Gastrocnemius medialis (tissue), 4 donors: ENCODE data around the gene TBX5. TPM values are rescaled to one million over a fixed set of nuclear protein-coding genes. Genes with fewer than 3 reads are reported as not detected.

ENCODE experiments used
- ATAC-seq, 2 donors: fragments of 150-250 bp; one replicate each; pipeline ENCODE4 v1.9.1; 2016
- DNase-seq, 2 donors: peaks; one replicate each; pipeline ENCODE4 v3.0.0-alpha.2; 2019
- H3K27ac ChIP-seq, 4 donors: fragments of 200-600 bp; sonication (generic); 1 replicate in 1 of 4; 2 replicates in 3 of 4; pipeline ENCODE4 v1.5.1; 2016 to 2018; ENCODE audit warnings: mild to moderate bottlenecking in 2 of 4, moderate library complexity in 1 of 4
- H3K27me3 ChIP-seq, 3 donors: fragments of 200-600 bp; sonication (generic) in 2 of 3; 1 replicate in 1 of 3; 2 replicates in 2 of 3; pipeline versions ENCODE4 v1.5.1 to v1.6.0; 2016 to 2019; ENCODE audit warnings: mild to moderate bottlenecking in 1 of 3, moderate library complexity in 1 of 3
- H3K36me3 ChIP-seq, 2 donors: fragments of 200-600 bp; sonication (generic) in 1 of 2; one replicate each; pipeline ENCODE4 v1.5.1; 2017 to 2018
- H3K4me1 ChIP-seq, 2 donors: fragments of 200-600 bp; sonication (generic) in 1 of 2; one replicate each; pipeline ENCODE4 v1.5.1; 2016 to 2017; ENCODE audit warnings: mild to moderate bottlenecking in 2 of 2
- H3K4me3 ChIP-seq, 4 donors: fragments of 200-600 bp; sonication (generic) in 3 of 4; 1 replicate in 1 of 4; 2 replicates in 3 of 4; pipeline ENCODE4 v1.5.1; 2016 to 2019; ENCODE audit warnings: mild to moderate bottlenecking in 2 of 4
- H3K9me3 ChIP-seq, 3 donors: fragments of 200-600 bp; sonication (generic) in 2 of 3; 1 replicate in 1 of 3; 2 replicates in 2 of 3; pipeline ENCODE4 v1.5.1; 2016 to 2019
- CTCF ChIP-seq, 5 experiments: fragments of 450-650 bp in 3 of 5; fragments of 200-600 bp in 2 of 5; sonication (generic) in 2 of 5; IDR thresholded peaks in 4 of 5; conservative IDR thresholded peaks in 1 of 5; 1 replicate in 4 of 5; 2 replicates in 1 of 5; pipeline ENCODE4 v1.5.1; 2016 to 2019; ENCODE audit warnings: antibody characterized with exemption in 5 of 5, mild to moderate bottlenecking in 3 of 5, moderate library complexity in 3 of 5
- POLR2A ChIP-seq, 2 donors: fragments of 450-650 bp; IDR thresholded peaks; one replicate each; pipeline ENCODE4 v1.6.1; 2017; ENCODE audit warnings: antibody characterized with exemption in 2 of 2, mild to moderate bottlenecking in 2 of 2, moderate library complexity in 2 of 2
- in situ Hi-C, 4 donors: fragments of 200-750 bp; cut with MboI; loops; one replicate each; pipeline versions ENCODE4 v1.15.0 to v1.8.0; 2017; ENCODE audit warnings: low sequenced_read_pairs in 4 of 4
- intact Hi-C: fragments of 100-400 bp; cut with DNase I; formaldehyde crosslinking; loops from one replicate; pipeline ENCODE4 v1.15.1; 2023; ENCODE audit warnings: low total_unique reads
- total RNA-seq, 4 donors: library from RNA; depleted of rRNA; stranded (reverse); fragments of >200 nt; gene quantifications; one replicate each; pipeline versions ENCODE4 v1.1.0 to v1.2.3, GENCODE V29; 2016

The TBX5 gene
- total RNA-seq, 4 donors from 2014 or later, result not detected

- no peak for TF ChIP-seq CTCF (IDR thresholded peaks at IDR 0.05 in 4 of 5, conservative IDR thresholded peaks at IDR 0.05 in 1 of 5)
- no peak for TF ChIP-seq POLR2A (IDR thresholded peaks at IDR 0.05)
- Histone ChIP-seq H3K27me3 (peaks cover 0 to 3% (median 0%) of the 10 kb centered on the region in 3 donors), H3K9me3 (no peaks in the 10 kb centered on the region), H3K4me3 (no peak overlapping the region), H3K27ac (no peak overlapping the region), H3K4me1 (no peaks in the 10 kb centered on the region), H3K36me3 (no peaks in the 10 kb centered on the region)
- no peak for ATAC-seq
- no peak for DNase-seq
- intact Hi-C loops, result no loop called here
- in situ Hi-C loops, result no loop called here
These were observed 37.1 kb downstream of the TBX5 start for GRCh38 chr12:114368685-114369452.

DNA sequence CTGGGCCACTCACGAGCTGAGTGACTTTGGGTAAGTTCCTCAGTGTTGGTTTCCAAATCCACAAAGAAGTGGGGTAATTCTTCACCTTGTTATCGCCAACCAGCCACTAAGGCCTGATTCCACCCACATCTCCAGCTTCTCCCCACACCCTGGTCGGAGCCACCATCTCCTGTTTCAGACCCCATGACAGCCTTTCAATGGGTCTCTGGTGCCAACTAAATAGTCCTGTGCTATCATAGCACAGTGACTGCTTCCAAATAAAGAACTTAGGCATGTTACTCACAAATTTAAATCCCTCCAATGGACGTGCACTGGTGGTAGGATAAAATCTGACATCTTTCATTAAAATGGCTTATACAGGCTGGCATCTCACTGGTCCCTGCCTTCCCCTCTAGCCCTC, 44.0 kb downstream of the TBX5 start:
- no peak for TF ChIP-seq CTCF (IDR thresholded peaks at IDR 0.05 in 4 of 5, conservative IDR thresholded peaks at IDR 0.05 in 1 of 5)
- TF ChIP-seq POLR2A (IDR thresholded peaks at IDR 0.05), result no peak
- Histone ChIP-seq H3K27ac (no peak overlapping the region), H3K4me1 (no peaks in the 10 kb centered on the region), H3K27me3 (peaks cover 0 to 2% (median 0%) of the 10 kb centered on the region in 3 donors), H3K4me3 (no peak overlapping the region), H3K9me3 (no peaks in the 10 kb centered on the region), H3K36me3 (no peaks in the 10 kb centered on the region)
- ATAC-seq, result no peak
- no peak for DNase-seq
- in situ Hi-C loops (no loop called here), intact Hi-C loops (no loop called here)

DNA sequence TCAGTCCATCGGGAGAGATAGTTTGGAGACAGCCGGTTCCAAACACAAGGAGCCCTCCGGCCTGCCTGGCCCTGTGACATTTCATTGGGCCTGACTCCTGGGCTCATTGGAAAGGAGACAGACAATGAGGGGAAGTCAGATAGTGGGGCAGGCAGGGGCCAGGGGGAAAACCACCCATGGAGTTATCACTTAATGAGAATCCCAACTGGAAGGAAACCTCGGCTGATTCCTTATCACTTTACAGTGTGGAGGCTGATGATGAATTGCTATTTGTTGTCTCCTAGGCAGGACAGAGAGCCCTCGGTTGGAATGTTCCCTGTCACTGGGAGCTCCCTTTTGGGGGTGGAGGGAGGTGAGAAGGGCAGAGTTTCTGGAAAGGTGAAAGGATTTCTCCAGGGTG, 44.4 kb downstream of the TBX5 start:
- no peaks in the 10 kb centered on the region for H3K4me1 ChIP-seq
- H3K4me3 ChIP-seq, result no peak overlapping the region
- H3K9me3 ChIP-seq, result no peaks in the 10 kb centered on the region
- ATAC-seq, result no peak
- peaks cover 0 to 2% (median 0%) of the 10 kb centered on the region in 3 donors for H3K27me3 ChIP-seq
- TF ChIP-seq CTCF (IDR thresholded peaks at IDR 0.05 in 4 of 5, conservative IDR thresholded peaks at IDR 0.05 in 1 of 5), result no peak
- no peak for TF ChIP-seq POLR2A (IDR thresholded peaks at IDR 0.05)
- H3K27ac ChIP-seq, result no peak overlapping the region
- H3K36me3 ChIP-seq, result no peaks in the 10 kb centered on the region
- DNase-seq, result no peak
- intact Hi-C loops, result no loop called here
- in situ Hi-C loops, result no loop called here

- no peak for ATAC-seq
- H3K36me3 ChIP-seq, result no peaks in the 10 kb centered on the region
- in situ Hi-C loops, result no loop called here
These were observed 45.5 kb downstream of the TBX5 start for GRCh38 chr12:114360485-114360884.

More at GRCh38 chr12:114360485-114360884, 45.5 kb downstream of the TBX5 start:
- Histone ChIP-seq H3K27ac (no peak overlapping the region), H3K9me3 (no peaks in the 10 kb centered on the region), H3K4me1 (no peaks in the 10 kb centered on the region), H3K4me3 (no peak overlapping the region), H3K27me3 (peaks cover 0 to 2% (median 0%) of the 10 kb centered on the region in 3 donors)
- intact Hi-C loops, result no loop called here
- TF ChIP-seq POLR2A (IDR thresholded peaks at IDR 0.05) (no peak), CTCF (IDR thresholded peaks at IDR 0.05 in 4 of 5, conservative IDR thresholded peaks at IDR 0.05 in 1 of 5) (no peak)
- DNase-seq, result no peak
